AG04450 (cell line): ENCODE results near the gene CDK6. TPM values are rescaled to one million over a fixed set of nuclear protein-coding genes. Genes with fewer than 3 reads are reported as not detected.

Experiments used
- CTCF ChIA-PET: fragments of 300-600, 350-600 bp; formaldehyde crosslinking; extraction: SDS; loops from one replicate; lab custom pipeline; 2022; ENCODE audit warnings: antibody characterized with exemption, inconsistent platforms; lab: Charles Lee
- POLR2A ChIA-PET: fragments of 350-600 bp; formaldehyde crosslinking; extraction: SDS; loops from one replicate; lab custom pipeline; 2021; ENCODE audit warnings: antibody characterized with exemption, inconsistent platforms; lab: Yijun Ruan, JAX
- DNase-seq: peaks from one replicate; pipeline ENCODE4 v3.0.0-alpha.2; 2011; ENCODE audit warnings: low read depth, low spot score
- H3K27ac ChIP-seq: one replicate; pipeline ENCODE4 v1.5.1; 2012; ENCODE audit warnings: low read depth, low read length, control low read depth
- H3K27me3 ChIP-seq: one replicate; pipeline ENCODE4 v1.6.0; 2012; ENCODE audit warnings: low read length; ENCODE audit not compliant: control insufficient read depth, insufficient read depth
- H3K4me3 ChIP-seq: 2 replicates; pipeline ENCODE4 v1.5.1; 2011; ENCODE audit warnings: mild to moderate bottlenecking, low read depth, low read length, control low read depth
- H3K9me3 ChIP-seq: 2 replicates; pipeline ENCODE4 v1.5.1; 2012; ENCODE audit warnings: low read length; ENCODE audit not compliant: control insufficient read depth, insufficient read depth
- polyA plus RNA-seq: library from polyadenylated mRNA; depleted of rRNA; stranded (reverse); fragments of >200 nt; gene quantifications from 2 replicates; pipeline ENCODE4 v1.2.3, GENCODE V29; 2011
- TF ChIP-seq, protein P1 (sequence below): IDR thresholded peaks from 2 replicates; pipeline ENCODE4 v1.5.1; 2011; ENCODE audit warnings: low read depth, low read length, control low read depth, inconsistent platforms

Gene CDK6
- polyA plus RNA-seq, 1 experiment = 40.6 TPM

DNA sequence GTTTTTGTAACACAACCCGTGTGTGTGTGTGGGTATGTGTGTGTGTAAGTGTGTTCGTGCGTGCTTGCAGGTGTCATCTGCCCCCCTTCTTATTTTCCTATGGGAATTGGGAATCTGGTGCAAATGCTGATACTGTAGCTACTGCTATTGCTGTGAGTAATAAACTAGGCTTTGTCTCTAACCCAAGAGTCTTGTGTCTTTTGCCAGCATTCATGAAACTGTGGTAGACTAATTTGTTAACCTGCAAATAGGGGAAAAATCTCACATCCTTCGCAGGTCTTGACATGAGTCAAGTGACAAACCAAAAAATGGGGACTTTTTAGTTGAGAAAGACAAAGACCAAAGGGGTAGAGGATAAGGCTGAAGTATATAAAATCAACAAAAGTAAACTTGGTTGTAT, 188.3 kb downstream of the CDK6 start:
- Histone ChIP-seq H3K27me3 (no peaks in the 10 kb centered on the region), H3K4me3 (no peak overlapping the region), H3K9me3 (no peaks in the 10 kb centered on the region), H3K27ac (no peak overlapping the region)
- no peak for DNase-seq
- TF ChIP-seq, protein P1, sequence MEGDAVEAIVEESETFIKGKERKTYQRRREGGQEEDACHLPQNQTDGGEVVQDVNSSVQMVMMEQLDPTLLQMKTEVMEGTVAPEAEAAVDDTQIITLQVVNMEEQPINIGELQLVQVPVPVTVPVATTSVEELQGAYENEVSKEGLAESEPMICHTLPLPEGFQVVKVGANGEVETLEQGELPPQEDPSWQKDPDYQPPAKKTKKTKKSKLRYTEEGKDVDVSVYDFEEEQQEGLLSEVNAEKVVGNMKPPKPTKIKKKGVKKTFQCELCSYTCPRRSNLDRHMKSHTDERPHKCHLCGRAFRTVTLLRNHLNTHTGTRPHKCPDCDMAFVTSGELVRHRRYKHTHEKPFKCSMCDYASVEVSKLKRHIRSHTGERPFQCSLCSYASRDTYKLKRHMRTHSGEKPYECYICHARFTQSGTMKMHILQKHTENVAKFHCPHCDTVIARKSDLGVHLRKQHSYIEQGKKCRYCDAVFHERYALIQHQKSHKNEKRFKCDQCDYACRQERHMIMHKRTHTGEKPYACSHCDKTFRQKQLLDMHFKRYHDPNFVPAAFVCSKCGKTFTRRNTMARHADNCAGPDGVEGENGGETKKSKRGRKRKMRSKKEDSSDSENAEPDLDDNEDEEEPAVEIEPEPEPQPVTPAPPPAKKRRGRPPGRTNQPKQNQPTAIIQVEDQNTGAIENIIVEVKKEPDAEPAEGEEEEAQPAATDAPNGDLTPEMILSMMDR = no peak
- ChIA-PET CTCF (no interaction called here), POLR2A (no interaction called here)

DNA sequence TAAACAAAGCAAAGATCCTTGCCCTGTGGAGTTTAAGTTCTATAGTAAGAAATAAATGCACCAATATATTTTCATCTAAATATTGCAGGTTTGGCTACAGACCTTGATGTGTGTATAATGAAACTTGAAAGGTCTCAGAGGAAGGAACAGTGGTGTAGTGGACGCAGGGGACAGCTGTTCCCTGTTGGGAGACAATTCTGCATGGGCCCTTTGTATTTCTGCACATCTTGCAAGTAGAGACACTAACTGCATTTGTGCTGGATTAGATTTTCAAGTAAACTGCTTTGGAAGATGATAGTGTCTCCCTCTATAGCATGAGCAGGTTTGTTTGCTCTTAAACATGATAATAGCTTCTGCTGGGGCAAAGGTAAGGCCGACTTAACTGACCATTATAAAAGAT, 188.7 kb downstream of the CDK6 start:
- H3K27ac ChIP-seq = no peak overlapping the region
- ChIA-PET POLR2A (no interaction called here), CTCF (no interaction called here)
- no peaks in the 10 kb centered on the region for H3K27me3 ChIP-seq
- no peak overlapping the region for H3K4me3 ChIP-seq
- DNase-seq = no peak
- no peaks in the 10 kb centered on the region for H3K9me3 ChIP-seq
- TF ChIP-seq, protein P1 = no peak

DNA sequence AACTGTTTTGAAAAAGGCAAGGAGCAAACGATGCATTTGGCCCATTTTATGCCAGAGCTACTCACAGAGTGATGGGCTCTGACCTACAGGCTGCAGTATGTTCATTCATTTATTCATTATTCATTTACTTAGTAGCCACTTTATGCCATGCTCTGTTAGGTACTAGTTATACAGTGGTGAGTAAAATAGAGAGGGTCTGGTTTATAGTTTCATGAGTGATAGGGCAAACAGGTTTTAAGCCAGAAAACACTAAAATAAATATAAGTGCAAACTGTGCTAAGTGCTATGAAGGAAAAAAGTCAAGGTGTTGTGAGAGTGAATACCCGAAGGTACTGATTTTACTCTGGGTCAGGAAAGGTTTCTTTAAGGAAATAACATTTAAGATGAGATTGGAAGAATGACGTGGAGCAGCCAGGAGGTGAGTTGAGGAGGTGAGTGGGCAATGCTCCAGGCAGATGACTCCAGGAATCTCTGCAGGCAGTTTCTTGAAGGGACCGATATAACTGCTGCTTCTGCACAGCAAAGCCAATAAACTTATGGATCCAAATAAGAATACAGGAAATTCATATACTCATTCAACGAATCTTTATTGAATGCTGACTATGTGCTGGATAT, 189.3 kb downstream of the CDK6 start:
- ChIA-PET CTCF (no interaction called here), POLR2A (no interaction called here)
- DNase-seq = no peak
- Histone ChIP-seq H3K27me3 (no peaks in the 10 kb centered on the region), H3K27ac (no peak overlapping the region), H3K4me3 (no peak overlapping the region), H3K9me3 (no peaks in the 10 kb centered on the region)
- TF ChIP-seq, protein P1 = no peak

DNA sequence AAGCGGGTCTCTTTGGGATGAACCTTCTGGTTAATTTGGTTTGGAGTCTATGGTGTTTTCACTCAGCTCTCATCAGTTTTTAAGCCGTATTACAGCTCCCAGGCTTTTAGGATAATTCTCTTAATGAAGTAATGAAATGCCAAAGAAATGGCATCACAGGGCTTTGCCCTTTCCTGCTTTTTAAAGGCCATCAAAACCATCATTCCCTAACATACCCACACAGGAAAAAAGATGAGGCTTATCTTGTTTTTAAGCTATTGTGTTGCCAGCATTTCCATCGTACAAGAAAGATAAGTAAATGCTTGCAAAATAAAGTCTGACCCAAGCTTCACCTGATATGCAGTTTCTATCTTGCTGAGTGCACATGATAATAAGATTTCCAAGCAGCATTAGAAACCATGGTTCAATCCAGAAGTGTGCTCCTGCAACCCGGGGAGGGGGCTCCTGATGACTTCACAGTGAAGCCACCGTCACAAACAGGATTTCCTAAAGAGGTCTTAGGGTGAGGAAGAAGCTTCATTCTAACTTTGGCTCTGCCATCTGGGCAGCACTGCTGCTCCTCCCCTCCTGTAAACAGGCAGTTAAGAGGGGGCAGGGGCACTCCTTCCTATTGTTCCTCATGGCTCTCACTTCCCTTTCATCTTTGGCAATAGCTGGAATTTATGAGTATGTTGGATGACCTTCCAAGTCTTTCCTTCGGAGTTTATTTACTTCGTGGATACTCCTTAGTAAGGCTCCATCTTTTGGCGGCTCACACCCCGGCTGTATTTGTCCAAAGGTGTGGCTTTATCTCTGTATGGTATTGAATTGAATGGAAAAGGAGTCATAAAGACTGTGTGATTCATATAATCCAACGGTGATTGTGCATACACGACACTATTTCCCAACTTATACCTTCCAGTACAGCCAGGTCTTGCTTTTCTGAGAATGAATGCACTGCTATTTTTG, 191.0 kb downstream of the CDK6 start:
- Histone ChIP-seq H3K4me3 (no peak overlapping the region), H3K27ac (no peak overlapping the region)
- POLR2A ChIA-PET = no interaction called here

More for the DNA sequence above, 191.0 kb downstream of the CDK6 start:
- Histone ChIP-seq H3K9me3 (no peaks in the 10 kb centered on the region), H3K27me3 (no peaks in the 10 kb centered on the region)
- no peak for DNase-seq
- TF ChIP-seq, protein P1 = no peak
- CTCF ChIA-PET = interaction anchor here (0.5 to 1.1 kb wide), 2 partner anchors 12 to 24 kb away, joined by 3 read pairs; no protein-coding TSS in a partner anchor
